ENCODE results near the gene PDCD2L.
A peak's percentile ranks its signal among the peaks of the same experiment; 100 is the strongest.
"Not testable (repeated sequence)": the region's sequence is repeated elsewhere in the genome, so short reads cannot be mapped to it uniquely, and the experiment has no call there.

The PDCD2L gene

GRCh38 chr19:34404109-34404909, at the start of gene PDCD2L:
Gene PDCD2L (plus strand): TSS chr19:34404399. CDS start chr19:34404431, 32 bp downstream.
- DNase-seq: peak; percentile 86

GRCh38 chr19:34355201-34355600, 49.0 kb upstream of the PDCD2L start:
- DNase-seq: no peak

- no peak for DNase-seq
Observed at GRCh38 chr19:34356875-34357274, 47.3 kb upstream of the PDCD2L start.

GRCh38 chr19:34357431-34357830, 46.8 kb upstream of the PDCD2L start:
- DNase-seq: no peak

- DNase-seq: peak; percentile 99
Observed at GRCh38 chr19:34359140-34359953, 44.9 kb upstream of the PDCD2L start.

GRCh38 chr19:34359954-34360315, 44.3 kb upstream of the PDCD2L start:
- no peak for DNase-seq

- no peak for DNase-seq
Observed at GRCh38 chr19:34360354-34360909, 43.8 kb upstream of the PDCD2L start.

GRCh38 chr19:34362679-34363069, 41.5 kb upstream of the PDCD2L start:
- no peak for DNase-seq

- no peak for DNase-seq
Observed at GRCh38 chr19:34363094-34363493, 41.1 kb upstream of the PDCD2L start.

GRCh38 chr19:34363930-34364329, 40.3 kb upstream of the PDCD2L start:
- no peak for DNase-seq

- DNase-seq: no peak
Observed at GRCh38 chr19:34364462-34364829, 39.8 kb upstream of the PDCD2L start.

GRCh38 chr19:34364830-34365462, 39.3 kb upstream of the PDCD2L start, which contains the start of gene GPI:
Gene GPI (plus strand): TSS chr19:34365196. CDS start chr19:34365267, 71 bp downstream.
- DNase-seq: peak; percentile 64

- DNase-seq: peak; percentile 51
Observed at GRCh38 chr19:34365463-34366401, 38.5 kb upstream of the PDCD2L start.

GRCh38 chr19:34366738-34367623, 37.2 kb upstream of the PDCD2L start:
- DNase-seq: no peak

GRCh38 chr19:34367624-34367957, 36.6 kb upstream of the PDCD2L start:
- DNase-seq: no peak

- no peak for DNase-seq
Observed at GRCh38 chr19:34368338-34368737, 35.9 kb upstream of the PDCD2L start.

- DNase-seq: not testable (repeated sequence)
Observed at GRCh38 chr19:34369166-34369565, 35.0 kb upstream of the PDCD2L start.

GRCh38 chr19:34370117-34370516, 34.1 kb upstream of the PDCD2L start:
- no peak for DNase-seq

- no peak for DNase-seq
Observed at GRCh38 chr19:34370983-34371382, 33.2 kb upstream of the PDCD2L start.

- no peak for DNase-seq
Observed at GRCh38 chr19:34373601-34374288, 30.5 kb upstream of the PDCD2L start.

GRCh38 chr19:34375598-34375997, 28.6 kb upstream of the PDCD2L start:
- DNase-seq: no peak

All from NK-92 treated with Interleukin-12 subunit alpha and Interleukin-12 subunit beta, amount 100 ng/mL, for 24 hours (cell line).